K562 (cell line): ENCODE results near the gene LAMB3. TPM values are rescaled to one million over a fixed set of nuclear protein-coding genes. Genes with fewer than 3 reads are reported as not detected.

Experiments used
- ATAC-seq: fragments of 200-7000 bp; cut with Tn5 transposase; 3 replicates; pipeline ENCODE4 v1.9.1; 2020; ENCODE audit warnings: moderate library complexity
- BruUV-seq: library from RNA; stranded (reverse); fragments of 400-500 nt; replicated peaks from 2 replicates; lab custom pipeline; 2021; lab: Mats Ljungman, UMichigan
- CTCF ChIA-PET: fragments of 300-600 bp; formaldehyde crosslinking; extraction: SDS; loops from one replicate; lab custom pipeline; 2021; ENCODE audit warnings: low intra/inter-chr PET ratio; lab: Yijun Ruan, JAX
- POLR2A ChIA-PET: fragments of 300-600, 350-650 bp; sonication (Branson Sonifier 250); formaldehyde crosslinking; extraction: SDS; loops from one replicate; lab custom pipeline; 2021; ENCODE audit warnings: antibody characterized with exemption, inconsistent platforms; lab: Yijun Ruan, JAX
- DNase-seq, 4 experiments: peaks; one replicate each; pipeline versions ENCODE4 v3.0.0 to v3.0.0-alpha.2; 2011 to 2018; ENCODE audit warnings: low spot score in 3 of 4, mixed read lengths in 3 of 4; ENCODE audit errors: extremely low read depth in 1 of 4
- FAIRE-seq: peaks from 2 replicates; lab custom pipeline; 2011; peaks lifted over from hg19 to GRCh38; lab: Jason Lieb, UNC
- H2AFZ ChIP-seq: 2 replicates; pipeline ENCODE4 v1.6.0; 2011; ENCODE audit warnings: low read depth, low read length, control low read depth, inconsistent platforms
- H3K27ac ChIP-seq: fragments of 200-600 bp; 3 replicates; pipeline ENCODE4 v1.8.0; 2011; ENCODE audit warnings: low read depth, mild to moderate bottlenecking, control low read depth, inconsistent platforms, low read length, moderate library complexity, mixed read lengths; ENCODE audit errors: extremely low read depth
- H3K27me3 ChIP-seq, 2 experiments: fragments of 300-600 bp in 1 of 2; 2 replicates in 1 of 2; 3 replicates in 1 of 2; pipeline versions ENCODE4 v1.6.0 to v1.8.0; 2011; ENCODE audit warnings: inconsistent platforms in 2 of 2, low read length in 2 of 2, mild to moderate bottlenecking in 1 of 2, mixed read lengths in 1 of 2, moderate library complexity in 1 of 2; ENCODE audit not compliant: control insufficient read depth in 2 of 2, insufficient read depth in 2 of 2
- H3K36me3 ChIP-seq: fragments of 300-600 bp; 3 replicates; pipeline ENCODE4 v1.8.0; 2011; ENCODE audit warnings: mild to moderate bottlenecking, low read length, inconsistent platforms; ENCODE audit not compliant: control insufficient read depth, insufficient read depth
- H3K4me1 ChIP-seq, 2 experiments: fragments of 200-600 bp in 1 of 2; replicated peaks in 1 of 2; 2 replicates in 1 of 2; 3 replicates in 1 of 2; pipeline versions ENCODE4 v1.5.1 to v1.8.0; 2011; ENCODE audit warnings: inconsistent platforms in 2 of 2, low read length in 2 of 2, mild to moderate bottlenecking in 1 of 2, mixed read lengths in 1 of 2, moderate library complexity in 1 of 2; ENCODE audit not compliant: control insufficient read depth in 2 of 2, insufficient read depth in 2 of 2
- H3K4me2 ChIP-seq: 2 replicates; pipeline ENCODE4 v1.6.1; 2011; ENCODE audit warnings: low read length, control low read depth, inconsistent platforms, mixed read lengths; ENCODE audit not compliant: insufficient read depth
- H3K4me3 ChIP-seq: fragments of 200-600 bp; sonication (generic), shearing (Covaris generic); 2 replicates; pipeline ENCODE4 v1.5.1; 2016; ENCODE audit warnings: control low read depth, inconsistent platforms
- H3K79me2 ChIP-seq: fragments of 200-600 bp; 3 replicates; pipeline ENCODE4 v1.8.0; 2011; ENCODE audit warnings: low read length, inconsistent platforms; ENCODE audit not compliant: control insufficient read depth, insufficient read depth
- H3K9ac ChIP-seq, 2 experiments: 2 replicates each; pipeline versions ENCODE4 v1.6.0 to v1.6.1; 2011; ENCODE audit warnings: low read depth in 2 of 2, low read length in 2 of 2, control low read depth in 1 of 2, inconsistent platforms in 1 of 2, mild to moderate bottlenecking in 1 of 2, mixed read lengths in 1 of 2; ENCODE audit not compliant: insufficient read depth in 1 of 2
- H3K9me1 ChIP-seq: one replicate; pipeline ENCODE4 v1.6.0; 2011; ENCODE audit warnings: inconsistent platforms, mild to moderate bottlenecking, low read length, moderate library complexity; ENCODE audit not compliant: control insufficient read depth, insufficient read depth
- H3K9me3 ChIP-seq: replicated peaks from 2 replicates; pipeline ENCODE4 v1.5.1; 2011; ENCODE audit warnings: low read depth, low read length, inconsistent platforms; ENCODE audit not compliant: control insufficient read depth, insufficient read depth
- H4K20me1 ChIP-seq: replicated peaks from 2 replicates; pipeline ENCODE4 v1.6.1; 2011; ENCODE audit warnings: low read length, inconsistent platforms, mixed read lengths; ENCODE audit not compliant: control insufficient read depth, insufficient read depth
- MCM3 ChIP-seq: fragments of 450-650 bp; IDR thresholded peaks from 2 replicates; pipeline ENCODE4 v1.6.1; 2016
- POLR2A ChIP-seq: fragments of 450-650 bp; conservative IDR thresholded peaks from 2 replicates; pipeline ENCODE4 v1.6.1; 2016
- PYGO2 ChIP-seq: fragments of 450-650 bp; IDR thresholded peaks from 2 replicates; pipeline ENCODE4 v1.6.1; 2016; ENCODE audit warnings: mild to moderate bottlenecking, missing genetic modification characterization, moderate library complexity, missing compliant biosample characterization
- THAP7 ChIP-seq: fragments of 250-450 bp; sonication (Bioruptor Pico); IDR thresholded peaks from 2 replicates; pipeline ENCODE4 v1.5.0; 2021
- ZEB2 ChIP-seq: fragments of 450-650 bp; IDR thresholded peaks from 2 replicates; pipeline ENCODE4 v1.6.1; 2016
- ZNF764 ChIP-seq: fragments of 250-450 bp; sonication (Bioruptor Pico); IDR thresholded peaks from 2 replicates; pipeline ENCODE4 v1.4.0; 2020; ENCODE audit warnings: low read depth, mild to moderate bottlenecking, moderate library complexity
- WGBS: fragments of 100-300 bp; shearing (Covaris generic); methylation state at CpG from one replicate; pipeline ENCODE4 v1.1.6; 2016; ENCODE audit warnings: low coverage, mixed read lengths; ENCODE audit not compliant: insufficient coverage; ENCODE audit errors: missing lambda C conversion rate; 5-methylcytosine and 5-hydroxymethylcytosine counted together
- in situ Hi-C: fragments of 300-500 bp; cut with MboI; formaldehyde crosslinking; loops from 4 replicates; pipeline ENCODE4 v1.15.0; 2018; ENCODE audit warnings: inconsistent platforms, mixed read lengths
- intact Hi-C: fragments of 100-400 bp; cut with micrococcal nuclease; formaldehyde crosslinking; loops from 2 replicates; pipeline ENCODE4 v1.14.2; 2022
- polyA plus RNA-seq, 8 experiments: library from polyadenylated mRNA; depleted of rRNA in 4 of 8; stranded (reverse) in 5 of 8; unstranded in 3 of 8; fragments of >200 nt; fragmentation: Nextera tagmentation in 2 of 8; fragmentation: Illumina TruSeq in 1 of 8; extraction: Ambion mirVana in 2 of 8; extraction: Trizol in 1 of 8; gene quantifications; 2 replicates each; pipeline versions ENCODE4 v1.2.1 to v1.2.3, GENCODE V29; 2011 to 2014; ENCODE audit warnings: inconsistent platforms in 1 of 8, missing spikeins in 1 of 8
- total RNA-seq, 7 experiments: library from RNA; depleted of rRNA in 6 of 7; stranded (reverse); fragments of >200 nt in 6 of 7; fragmentation: Illumina TruSeq in 2 of 7; extraction: Trizol in 2 of 7; gene quantifications; 2 replicates each; pipeline versions ENCODE4 v1.2.1 to v1.2.3, GENCODE V29; 2011 to 2021; ENCODE audit warnings: low replicate concordance in 1 of 7
- TF ChIP-seq, protein P1 (sequence below): fragments of 450-650 bp; IDR thresholded peaks from 2 replicates; pipeline ENCODE4 v1.6.1; 2016; ENCODE audit warnings: mild to moderate bottlenecking, moderate library complexity
- TF ChIP-seq, protein P2 (sequence below): fragments of 250-450 bp; sonication (Bioruptor Pico); IDR thresholded peaks from 2 replicates; pipeline ENCODE4 v1.6.1; 2021; ENCODE audit warnings: mild to moderate bottlenecking

LAMB3 gene
- total and polyA plus RNA-seq, 9 of the 15 experiments (the other 6 are each of a cell fraction or from before 2014, with no cell fraction given) = 0.08 to 1.3 (median 0.91) TPM

DNA sequence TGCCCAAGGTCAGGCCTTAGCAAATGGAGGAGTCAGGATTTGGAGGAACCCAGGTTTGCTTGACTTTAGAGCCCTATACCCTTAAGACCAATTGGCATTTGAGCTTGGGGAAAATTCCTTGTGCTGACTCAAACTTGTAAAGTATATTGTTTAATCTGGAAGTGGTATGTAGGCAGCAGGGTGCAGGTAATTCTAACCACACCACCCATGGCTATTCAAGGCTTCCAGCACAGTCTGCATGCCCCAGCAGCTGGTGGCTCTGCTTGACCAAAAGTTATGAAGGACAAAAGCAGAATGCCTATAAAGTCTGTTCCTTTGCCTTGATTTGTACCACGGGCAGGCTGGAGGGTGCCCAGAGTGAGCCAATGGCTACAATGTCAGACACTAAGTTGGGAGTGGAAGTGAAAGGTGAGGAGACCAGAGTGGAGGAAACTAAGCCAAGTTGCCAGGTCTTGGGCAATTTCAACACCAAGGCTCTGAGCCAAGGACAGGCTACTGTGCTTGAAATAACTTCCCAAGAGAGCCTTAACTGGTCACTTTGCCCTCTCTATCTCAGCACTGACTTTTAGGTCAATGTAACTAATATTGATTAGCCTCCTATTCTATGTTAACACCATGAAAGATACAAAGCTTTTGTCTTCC lies 18.3 kb upstream of the LAMB3 start (continued):
- TF ChIP-seq ZNF764 (CRISPR knock-in tag) = no peak

- peak overlapping the region; percentile 61; the same call in 1 of the 2 replicates for H2AFZ ChIP-seq
- H3K36me3 ChIP-seq = no peaks in the 10 kb centered on the region
- in situ Hi-C loops (no loop called here), intact Hi-C loops (no loop called here)
- POLR2A ChIA-PET = interaction anchor here (1.3 kb wide), 2 partner anchors 10 to 15 kb away, joined by 4 to 5 read pairs; no protein-coding TSS in a partner anchor
- H3K9me3 ChIP-seq = no peaks in the 10 kb centered on the region
- H3K27me3 ChIP-seq = no peaks in the 10 kb centered on the region
- no peaks in the 10 kb centered on the region for H3K79me2 ChIP-seq
- 7% methylated on average over 4 of the region's 4 CpGs for WGBS
- H3K4me2 ChIP-seq = peak overlapping the region; percentile 35; the same call in 1 of the 2 replicates
- no TSS peak for BruUV-seq
- DNase-seq (peak in 1 of 4 experiments; percentile 31), ATAC-seq (peak; percentile 61), FAIRE-seq (no peak)
- CTCF ChIA-PET = no interaction called here
- H3K27ac ChIP-seq = no peak overlapping the region
- H3K4me1 ChIP-seq = peaks cover 0 to 18% of the 10 kb centered on the region in 2 experiments; a peak in 3 of 5 replicates
- H4K20me1 ChIP-seq = no peaks in the 10 kb centered on the region
- H3K4me3 ChIP-seq = no peak overlapping the region
- H3K9me1 ChIP-seq = no peaks in the 10 kb centered on the region
- H3K9ac ChIP-seq = no peak overlapping the region
- TF ChIP-seq THAP7 (CRISPR knock-in tag) = no peak
- TF ChIP-seq ZEB2 = peak; percentile 32; the same call in 1 of the 2 replicates
- TF ChIP-seq, protein P1, sequence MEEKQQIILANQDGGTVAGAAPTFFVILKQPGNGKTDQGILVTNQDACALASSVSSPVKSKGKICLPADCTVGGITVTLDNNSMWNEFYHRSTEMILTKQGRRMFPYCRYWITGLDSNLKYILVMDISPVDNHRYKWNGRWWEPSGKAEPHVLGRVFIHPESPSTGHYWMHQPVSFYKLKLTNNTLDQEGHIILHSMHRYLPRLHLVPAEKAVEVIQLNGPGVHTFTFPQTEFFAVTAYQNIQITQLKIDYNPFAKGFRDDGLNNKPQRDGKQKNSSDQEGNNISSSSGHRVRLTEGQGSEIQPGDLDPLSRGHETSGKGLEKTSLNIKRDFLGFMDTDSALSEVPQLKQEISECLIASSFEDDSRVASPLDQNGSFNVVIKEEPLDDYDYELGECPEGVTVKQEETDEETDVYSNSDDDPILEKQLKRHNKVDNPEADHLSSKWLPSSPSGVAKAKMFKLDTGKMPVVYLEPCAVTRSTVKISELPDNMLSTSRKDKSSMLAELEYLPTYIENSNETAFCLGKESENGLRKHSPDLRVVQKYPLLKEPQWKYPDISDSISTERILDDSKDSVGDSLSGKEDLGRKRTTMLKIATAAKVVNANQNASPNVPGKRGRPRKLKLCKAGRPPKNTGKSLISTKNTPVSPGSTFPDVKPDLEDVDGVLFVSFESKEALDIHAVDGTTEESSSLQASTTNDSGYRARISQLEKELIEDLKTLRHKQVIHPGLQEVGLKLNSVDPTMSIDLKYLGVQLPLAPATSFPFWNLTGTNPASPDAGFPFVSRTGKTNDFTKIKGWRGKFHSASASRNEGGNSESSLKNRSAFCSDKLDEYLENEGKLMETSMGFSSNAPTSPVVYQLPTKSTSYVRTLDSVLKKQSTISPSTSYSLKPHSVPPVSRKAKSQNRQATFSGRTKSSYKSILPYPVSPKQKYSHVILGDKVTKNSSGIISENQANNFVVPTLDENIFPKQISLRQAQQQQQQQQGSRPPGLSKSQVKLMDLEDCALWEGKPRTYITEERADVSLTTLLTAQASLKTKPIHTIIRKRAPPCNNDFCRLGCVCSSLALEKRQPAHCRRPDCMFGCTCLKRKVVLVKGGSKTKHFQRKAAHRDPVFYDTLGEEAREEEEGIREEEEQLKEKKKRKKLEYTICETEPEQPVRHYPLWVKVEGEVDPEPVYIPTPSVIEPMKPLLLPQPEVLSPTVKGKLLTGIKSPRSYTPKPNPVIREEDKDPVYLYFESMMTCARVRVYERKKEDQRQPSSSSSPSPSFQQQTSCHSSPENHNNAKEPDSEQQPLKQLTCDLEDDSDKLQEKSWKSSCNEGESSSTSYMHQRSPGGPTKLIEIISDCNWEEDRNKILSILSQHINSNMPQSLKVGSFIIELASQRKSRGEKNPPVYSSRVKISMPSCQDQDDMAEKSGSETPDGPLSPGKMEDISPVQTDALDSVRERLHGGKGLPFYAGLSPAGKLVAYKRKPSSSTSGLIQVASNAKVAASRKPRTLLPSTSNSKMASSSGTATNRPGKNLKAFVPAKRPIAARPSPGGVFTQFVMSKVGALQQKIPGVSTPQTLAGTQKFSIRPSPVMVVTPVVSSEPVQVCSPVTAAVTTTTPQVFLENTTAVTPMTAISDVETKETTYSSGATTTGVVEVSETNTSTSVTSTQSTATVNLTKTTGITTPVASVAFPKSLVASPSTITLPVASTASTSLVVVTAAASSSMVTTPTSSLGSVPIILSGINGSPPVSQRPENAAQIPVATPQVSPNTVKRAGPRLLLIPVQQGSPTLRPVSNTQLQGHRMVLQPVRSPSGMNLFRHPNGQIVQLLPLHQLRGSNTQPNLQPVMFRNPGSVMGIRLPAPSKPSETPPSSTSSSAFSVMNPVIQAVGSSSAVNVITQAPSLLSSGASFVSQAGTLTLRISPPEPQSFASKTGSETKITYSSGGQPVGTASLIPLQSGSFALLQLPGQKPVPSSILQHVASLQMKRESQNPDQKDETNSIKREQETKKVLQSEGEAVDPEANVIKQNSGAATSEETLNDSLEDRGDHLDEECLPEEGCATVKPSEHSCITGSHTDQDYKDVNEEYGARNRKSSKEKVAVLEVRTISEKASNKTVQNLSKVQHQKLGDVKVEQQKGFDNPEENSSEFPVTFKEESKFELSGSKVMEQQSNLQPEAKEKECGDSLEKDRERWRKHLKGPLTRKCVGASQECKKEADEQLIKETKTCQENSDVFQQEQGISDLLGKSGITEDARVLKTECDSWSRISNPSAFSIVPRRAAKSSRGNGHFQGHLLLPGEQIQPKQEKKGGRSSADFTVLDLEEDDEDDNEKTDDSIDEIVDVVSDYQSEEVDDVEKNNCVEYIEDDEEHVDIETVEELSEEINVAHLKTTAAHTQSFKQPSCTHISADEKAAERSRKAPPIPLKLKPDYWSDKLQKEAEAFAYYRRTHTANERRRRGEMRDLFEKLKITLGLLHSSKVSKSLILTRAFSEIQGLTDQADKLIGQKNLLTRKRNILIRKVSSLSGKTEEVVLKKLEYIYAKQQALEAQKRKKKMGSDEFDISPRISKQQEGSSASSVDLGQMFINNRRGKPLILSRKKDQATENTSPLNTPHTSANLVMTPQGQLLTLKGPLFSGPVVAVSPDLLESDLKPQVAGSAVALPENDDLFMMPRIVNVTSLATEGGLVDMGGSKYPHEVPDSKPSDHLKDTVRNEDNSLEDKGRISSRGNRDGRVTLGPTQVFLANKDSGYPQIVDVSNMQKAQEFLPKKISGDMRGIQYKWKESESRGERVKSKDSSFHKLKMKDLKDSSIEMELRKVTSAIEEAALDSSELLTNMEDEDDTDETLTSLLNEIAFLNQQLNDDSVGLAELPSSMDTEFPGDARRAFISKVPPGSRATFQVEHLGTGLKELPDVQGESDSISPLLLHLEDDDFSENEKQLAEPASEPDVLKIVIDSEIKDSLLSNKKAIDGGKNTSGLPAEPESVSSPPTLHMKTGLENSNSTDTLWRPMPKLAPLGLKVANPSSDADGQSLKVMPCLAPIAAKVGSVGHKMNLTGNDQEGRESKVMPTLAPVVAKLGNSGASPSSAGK = peak; percentile 55
- TF ChIP-seq, protein P2, sequence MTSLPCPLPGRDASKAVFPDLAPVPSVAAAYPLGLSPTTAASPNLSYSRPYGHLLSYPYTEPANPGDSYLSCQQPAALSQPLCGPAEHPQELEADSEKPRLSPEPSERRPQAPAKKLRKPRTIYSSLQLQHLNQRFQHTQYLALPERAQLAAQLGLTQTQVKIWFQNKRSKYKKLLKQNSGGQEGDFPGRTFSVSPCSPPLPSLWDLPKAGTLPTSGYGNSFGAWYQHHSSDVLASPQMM = no peak
- TF ChIP-seq POLR2A = no peak
- no peak for TF ChIP-seq MCM3
- no peak for TF ChIP-seq PYGO2 (tag)
Measured at GRCh38 chr1:209667708-209668107, 15.5 kb upstream of the LAMB3 start.
